ENCODE data around the gene KLC4.
A peak's percentile ranks its signal among the peaks of the same experiment; 100 is the strongest.

KLC4 gene

DNA sequence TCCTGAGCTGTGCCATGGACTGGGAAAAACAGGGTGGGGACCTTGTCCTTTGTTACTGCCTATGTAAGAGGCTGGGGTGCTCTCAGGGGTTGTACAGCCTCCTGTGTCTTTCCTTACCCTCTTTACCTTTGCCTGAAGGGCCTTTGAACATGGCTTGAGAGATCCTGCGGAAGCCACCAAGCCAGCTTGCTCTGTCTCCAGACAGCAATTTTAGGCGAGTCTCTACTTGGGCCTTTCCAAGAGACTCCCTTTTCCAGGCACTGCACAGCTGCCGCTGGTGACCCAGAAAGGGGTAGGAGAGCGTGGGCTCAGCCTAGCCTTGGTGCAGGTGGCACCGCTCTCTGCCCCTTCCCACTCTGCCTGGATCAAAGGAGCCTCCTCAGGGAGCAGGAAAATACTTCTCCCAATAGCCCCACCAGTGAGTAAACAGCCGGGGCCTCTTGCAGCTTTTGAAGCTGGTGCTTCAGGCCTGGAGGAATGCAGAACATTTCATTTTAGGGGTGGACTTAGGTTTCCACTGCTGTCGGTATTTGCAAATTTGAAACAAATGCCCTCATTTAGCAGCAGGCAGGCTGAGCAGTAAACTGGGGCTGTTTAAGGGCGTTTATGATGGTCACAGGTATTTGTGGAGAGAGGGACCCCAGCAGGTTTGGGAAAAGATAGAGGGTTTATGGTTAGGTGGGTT is 30.6 kb downstream of the KLC4 start:
- H3K4me1 ChIP-seq (ENCODE audit: control insufficient read depth, low read depth, low read length) = peaks cover 38% of the 10 kb centered on the region
- peak overlapping the region; percentile 56 for H3K27ac ChIP-seq (ENCODE audit: low read length)
- H3K36me3 ChIP-seq (ENCODE audit: control insufficient read depth, low read depth, low read length) = no peaks in the 10 kb centered on the region
- no peaks in the 10 kb centered on the region for H3K9me3 ChIP-seq (ENCODE audit: control insufficient read depth, low read depth, low read length)
- H3K27me3 ChIP-seq (ENCODE audit: control insufficient read depth, insufficient read depth, low read length) = no peaks in the 10 kb centered on the region
- H3K9ac ChIP-seq (ENCODE audit: low read length) = peak overlapping the region; percentile 31
- peak overlapping the region; percentile 46 for H3K4me3 ChIP-seq (ENCODE audit: low read length)

DNA sequence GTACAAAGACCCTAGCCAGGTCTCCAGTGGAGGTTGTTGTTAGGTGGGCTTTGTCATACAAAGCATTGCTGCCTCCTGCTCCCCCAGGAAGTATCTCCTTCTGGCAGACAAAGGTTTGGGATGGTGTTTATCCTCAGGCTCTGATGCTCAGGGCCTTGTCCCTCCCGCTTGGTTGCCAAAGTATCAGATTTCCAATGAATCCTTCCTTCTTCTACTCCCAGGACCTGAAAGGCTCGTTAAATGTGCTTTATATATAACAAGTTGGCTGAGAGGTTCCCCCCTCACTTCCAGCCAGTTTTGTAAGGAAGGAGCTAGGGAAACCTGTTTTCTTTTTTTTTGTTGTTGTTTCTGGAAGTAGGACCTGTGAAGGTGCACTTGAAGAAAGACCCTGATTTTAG is 31.1 kb downstream of the KLC4 start:
- Histone ChIP-seq H3K36me3 (ENCODE audit: control insufficient read depth, low read depth, low read length) (no peaks in the 10 kb centered on the region), H3K27ac (ENCODE audit: low read length) (peak overlapping the region; percentile 56), H3K9ac (ENCODE audit: low read length) (peak overlapping the region; percentile 31), H3K4me1 (ENCODE audit: control insufficient read depth, low read depth, low read length) (peaks cover 39% of the 10 kb centered on the region), H3K4me3 (ENCODE audit: low read length) (peak overlapping the region; percentile 46), H3K27me3 (ENCODE audit: control insufficient read depth, insufficient read depth, low read length) (no peaks in the 10 kb centered on the region), H3K9me3 (ENCODE audit: control insufficient read depth, low read depth, low read length) (no peaks in the 10 kb centered on the region)

DNA sequence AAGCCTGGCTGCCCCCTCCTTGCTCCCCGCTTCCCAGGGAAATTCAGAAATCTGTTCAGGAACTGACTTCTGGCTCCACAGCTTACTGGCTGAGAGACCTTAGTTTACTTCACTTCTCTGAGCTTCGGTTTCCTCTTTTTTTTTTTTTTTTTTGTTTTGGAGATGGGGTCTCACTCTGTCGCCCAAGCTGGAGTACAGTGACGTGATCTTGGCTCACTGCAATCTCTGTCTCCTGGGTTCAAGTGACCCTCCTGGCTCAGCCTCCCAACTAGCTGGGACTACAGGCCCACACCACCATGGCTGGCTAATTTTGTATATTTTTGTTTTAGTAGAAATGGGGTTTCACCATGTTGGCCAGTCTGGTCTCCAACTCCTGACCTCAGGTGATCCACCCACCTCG is 31.6 kb downstream of the KLC4 start:
- H3K27ac ChIP-seq (ENCODE audit: low read length) = peak overlapping the region; percentile 56
- H3K36me3 ChIP-seq (ENCODE audit: control insufficient read depth, low read depth, low read length) = no peaks in the 10 kb centered on the region
- H3K4me3 ChIP-seq (ENCODE audit: low read length) = peak overlapping the region; percentile 46
- H3K27me3 ChIP-seq (ENCODE audit: control insufficient read depth, insufficient read depth, low read length) = no peaks in the 10 kb centered on the region
- H3K9ac ChIP-seq (ENCODE audit: low read length) = no peak overlapping the region
- peaks cover 43% of the 10 kb centered on the region for H3K4me1 ChIP-seq (ENCODE audit: control insufficient read depth, low read depth, low read length)
- no peaks in the 10 kb centered on the region for H3K9me3 ChIP-seq (ENCODE audit: control insufficient read depth, low read depth, low read length)

DNA sequence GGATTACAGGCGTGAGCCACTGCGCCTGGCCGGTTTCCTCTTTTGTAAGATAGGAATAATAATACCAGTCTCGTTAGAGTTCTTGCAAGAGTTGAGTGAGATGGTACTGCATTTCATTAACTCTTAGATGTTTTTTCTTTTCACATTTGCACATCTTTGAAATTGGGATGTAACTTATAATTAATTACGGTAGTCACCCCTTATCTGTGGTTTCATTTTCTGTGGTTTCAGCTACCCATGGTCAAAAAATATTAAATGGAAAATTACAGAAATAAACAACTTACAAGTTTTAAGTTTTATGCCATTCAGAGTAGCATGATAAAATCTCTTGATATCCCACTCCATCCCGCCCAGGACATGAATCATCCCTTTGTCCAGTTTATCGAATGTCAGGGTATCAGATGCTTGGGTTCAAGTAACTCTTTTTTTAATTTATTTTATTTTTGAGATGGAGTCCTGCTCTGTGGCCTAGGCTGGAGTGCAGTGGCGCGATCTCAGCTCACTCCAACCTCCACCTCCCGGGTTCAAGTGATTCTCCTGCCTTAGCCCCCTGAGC is 32.1 kb downstream of the KLC4 start:
- H3K36me3 ChIP-seq (ENCODE audit: control insufficient read depth, low read depth, low read length) = no peaks in the 10 kb centered on the region
- H3K27ac ChIP-seq (ENCODE audit: low read length) = no peak overlapping the region
- peaks cover 48% of the 10 kb centered on the region for H3K4me1 ChIP-seq (ENCODE audit: control insufficient read depth, low read depth, low read length)
- no peaks in the 10 kb centered on the region for H3K27me3 ChIP-seq (ENCODE audit: control insufficient read depth, insufficient read depth, low read length)
- H3K4me3 ChIP-seq (ENCODE audit: low read length) = no peak overlapping the region
- H3K9me3 ChIP-seq (ENCODE audit: control insufficient read depth, low read depth, low read length) = no peaks in the 10 kb centered on the region
- no peak overlapping the region for H3K9ac ChIP-seq (ENCODE audit: low read length)

DNA sequence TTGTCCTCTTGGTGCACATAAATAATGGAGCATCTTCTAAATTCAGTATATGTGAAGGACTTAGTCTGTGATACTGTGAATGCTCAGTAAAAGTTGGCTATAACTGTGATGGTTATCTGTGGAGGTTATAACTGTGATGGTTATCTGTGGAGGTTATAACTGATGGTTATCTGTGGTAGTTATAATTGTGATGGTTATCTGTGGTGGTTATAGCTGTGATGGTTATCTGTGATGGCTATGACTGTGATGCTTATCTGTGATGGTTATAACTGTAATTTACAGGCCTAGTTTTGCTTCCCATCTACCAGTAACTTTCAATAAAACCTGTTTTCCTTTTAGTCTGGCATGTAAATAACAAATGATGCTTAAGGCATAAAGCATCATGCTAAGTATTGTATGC is 33.2 kb downstream of the KLC4 start:
- no peak overlapping the region for H3K9ac ChIP-seq (ENCODE audit: low read length)
- no peak overlapping the region for H3K4me3 ChIP-seq (ENCODE audit: low read length)
- no peaks in the 10 kb centered on the region for H3K36me3 ChIP-seq (ENCODE audit: control insufficient read depth, low read depth, low read length)
- no peak overlapping the region for H3K27ac ChIP-seq (ENCODE audit: low read length)
- peaks cover 56% of the 10 kb centered on the region for H3K4me1 ChIP-seq (ENCODE audit: control insufficient read depth, low read depth, low read length)
- no peaks in the 10 kb centered on the region for H3K9me3 ChIP-seq (ENCODE audit: control insufficient read depth, low read depth, low read length)
- no peaks in the 10 kb centered on the region for H3K27me3 ChIP-seq (ENCODE audit: control insufficient read depth, insufficient read depth, low read length)

DNA sequence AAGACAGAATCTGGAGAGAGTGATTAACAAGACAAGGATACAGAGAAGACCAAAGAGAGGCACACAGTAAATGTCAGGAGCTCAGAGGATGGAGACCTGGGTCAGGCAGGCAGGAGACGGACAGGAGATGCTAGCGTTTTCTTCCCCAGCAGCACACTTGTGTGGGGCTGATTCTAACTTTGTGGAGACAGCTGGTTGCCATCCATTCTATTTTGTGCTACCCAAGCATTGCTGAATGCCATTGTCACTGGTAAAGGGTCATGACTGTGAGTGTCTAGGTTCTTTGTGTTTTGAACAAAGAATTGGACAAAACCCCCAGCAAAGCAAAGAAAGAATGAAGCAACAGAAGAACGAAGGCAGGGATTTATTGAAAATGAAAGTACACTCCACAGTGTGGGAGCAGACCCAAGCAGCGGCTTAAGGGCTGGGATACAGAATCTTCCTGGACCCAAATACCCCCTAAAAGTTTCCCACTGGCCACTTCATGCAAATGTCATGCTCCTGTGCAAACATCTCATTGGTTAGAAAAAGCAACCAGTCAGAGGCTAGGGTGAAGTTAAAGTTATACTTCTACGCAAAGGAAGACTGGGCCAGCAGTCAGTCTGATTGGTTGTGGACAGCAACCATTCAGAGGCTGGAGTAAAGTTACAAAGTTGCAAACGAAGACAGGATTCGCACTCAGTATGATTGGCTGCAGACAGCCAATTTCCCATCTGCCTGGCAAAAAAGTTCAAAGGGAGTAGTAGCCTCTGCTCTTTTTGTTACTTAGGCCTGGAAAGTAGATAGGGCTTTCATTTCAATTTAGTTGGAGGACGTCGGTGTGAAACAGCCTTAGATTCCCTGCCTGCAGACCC is 34.2 kb downstream of the KLC4 start:
- H3K9me3 ChIP-seq (ENCODE audit: control insufficient read depth, low read depth, low read length) = no peaks in the 10 kb centered on the region
- no peak overlapping the region for H3K4me3 ChIP-seq (ENCODE audit: low read length)

DNA sequence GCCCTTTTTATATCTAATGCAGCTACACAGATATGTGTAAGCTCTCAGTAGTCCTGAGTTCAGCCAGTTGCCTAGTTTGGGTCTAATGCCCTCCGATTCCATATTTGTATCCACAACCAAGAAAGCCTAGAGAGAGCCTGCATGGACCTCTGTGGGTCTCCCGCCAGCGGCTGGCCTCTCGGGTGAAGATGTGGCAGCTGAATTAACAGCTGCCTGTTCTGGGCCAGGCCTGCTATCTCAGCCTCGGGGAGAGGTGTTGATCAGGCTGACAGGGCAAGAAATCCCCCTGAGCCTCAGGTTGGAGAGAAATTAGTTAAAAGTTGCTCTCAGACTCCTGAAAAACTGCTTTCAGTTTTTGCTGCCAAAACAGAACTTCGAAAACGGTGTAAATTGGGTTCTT is 36.5 kb downstream of the KLC4 start:
- Histone ChIP-seq H3K36me3 (ENCODE audit: control insufficient read depth, low read depth, low read length) (no peaks in the 10 kb centered on the region), H3K4me3 (ENCODE audit: low read length) (no peak overlapping the region), H3K27ac (ENCODE audit: low read length) (no peak overlapping the region), H3K4me1 (ENCODE audit: control insufficient read depth, low read depth, low read length) (peaks cover 32% of the 10 kb centered on the region), H3K27me3 (ENCODE audit: control insufficient read depth, insufficient read depth, low read length) (no peaks in the 10 kb centered on the region), H3K9me3 (ENCODE audit: control insufficient read depth, low read depth, low read length) (no peaks in the 10 kb centered on the region), H3K9ac (ENCODE audit: low read length) (no peak overlapping the region)

More for the DNA sequence above, 34.2 kb downstream of the KLC4 start:
- Histone ChIP-seq H3K27me3 (ENCODE audit: control insufficient read depth, insufficient read depth, low read length) (no peaks in the 10 kb centered on the region), H3K4me1 (ENCODE audit: control insufficient read depth, low read depth, low read length) (peaks cover 54% of the 10 kb centered on the region), H3K9ac (ENCODE audit: low read length) (no peak overlapping the region), H3K27ac (ENCODE audit: low read length) (no peak overlapping the region), H3K36me3 (ENCODE audit: control insufficient read depth, low read depth, low read length) (no peaks in the 10 kb centered on the region)

DNA sequence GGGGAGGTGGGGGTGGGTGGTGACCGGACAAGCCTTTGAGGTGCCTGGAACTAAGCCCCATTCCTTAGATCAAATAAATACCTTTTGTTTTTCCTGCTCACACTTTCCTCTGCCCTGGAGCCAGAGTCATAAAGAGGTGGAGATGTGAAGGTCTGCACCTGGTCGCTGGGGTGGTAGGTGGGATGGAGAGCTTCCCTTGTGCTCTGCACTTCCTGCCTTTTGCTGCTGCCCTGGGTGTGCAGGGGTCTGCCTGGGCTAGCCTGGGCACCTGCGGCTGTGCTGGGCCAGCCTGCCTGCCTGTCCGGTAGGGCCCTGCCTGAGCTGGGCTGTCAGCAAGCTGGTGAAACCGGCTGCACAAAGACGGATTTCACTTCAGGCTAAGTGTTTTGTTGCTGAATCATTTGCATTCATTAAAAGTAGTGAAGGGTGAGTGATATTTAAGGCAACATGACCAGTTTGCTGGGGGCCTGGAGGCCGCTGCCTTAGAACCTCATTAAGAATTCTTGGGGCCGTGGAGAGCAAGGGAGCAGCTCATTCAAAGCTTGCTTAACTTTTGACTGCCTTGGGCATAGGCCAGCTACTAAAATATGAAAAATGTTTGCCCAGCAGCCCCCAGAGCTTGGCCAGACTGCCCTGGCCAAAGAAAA is 37.1 kb downstream of the KLC4 start:
- Histone ChIP-seq H3K27ac (ENCODE audit: low read length) (no peak overlapping the region), H3K36me3 (ENCODE audit: control insufficient read depth, low read depth, low read length) (no peaks in the 10 kb centered on the region), H3K4me1 (ENCODE audit: control insufficient read depth, low read depth, low read length) (peaks cover 27% of the 10 kb centered on the region), H3K9me3 (ENCODE audit: control insufficient read depth, low read depth, low read length) (no peaks in the 10 kb centered on the region), H3K9ac (ENCODE audit: low read length) (no peak overlapping the region), H3K27me3 (ENCODE audit: control insufficient read depth, insufficient read depth, low read length) (no peaks in the 10 kb centered on the region), H3K4me3 (ENCODE audit: low read length) (no peak overlapping the region)

DNA sequence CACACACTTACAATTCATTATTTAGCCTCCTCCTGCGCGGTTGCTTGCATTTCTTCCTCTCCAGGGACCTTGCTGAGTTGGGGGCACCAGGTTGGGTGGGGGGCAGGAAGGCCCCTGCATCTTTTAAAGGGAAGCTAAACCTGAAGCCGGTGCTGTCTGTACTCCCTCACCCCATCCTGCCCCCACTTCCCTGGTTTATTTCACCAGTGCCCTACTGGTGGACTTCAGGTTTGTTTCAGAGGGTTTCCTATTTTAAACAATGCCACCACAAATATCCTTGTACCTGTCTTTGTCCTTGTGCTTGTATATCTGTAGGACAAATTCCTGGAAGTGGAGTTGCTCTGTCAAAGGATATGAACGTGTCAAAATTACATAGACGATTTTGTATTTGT is 37.7 kb downstream of the KLC4 start:
- no peak overlapping the region for H3K9ac ChIP-seq (ENCODE audit: low read length)
- H3K9me3 ChIP-seq (ENCODE audit: control insufficient read depth, low read depth, low read length) = no peaks in the 10 kb centered on the region
- H3K4me1 ChIP-seq (ENCODE audit: control insufficient read depth, low read depth, low read length) = peaks cover 27% of the 10 kb centered on the region
- no peak overlapping the region for H3K27ac ChIP-seq (ENCODE audit: low read length)
- no peaks in the 10 kb centered on the region for H3K36me3 ChIP-seq (ENCODE audit: control insufficient read depth, low read depth, low read length)
- no peaks in the 10 kb centered on the region for H3K27me3 ChIP-seq (ENCODE audit: control insufficient read depth, insufficient read depth, low read length)
- H3K4me3 ChIP-seq (ENCODE audit: low read length) = no peak overlapping the region

DNA sequence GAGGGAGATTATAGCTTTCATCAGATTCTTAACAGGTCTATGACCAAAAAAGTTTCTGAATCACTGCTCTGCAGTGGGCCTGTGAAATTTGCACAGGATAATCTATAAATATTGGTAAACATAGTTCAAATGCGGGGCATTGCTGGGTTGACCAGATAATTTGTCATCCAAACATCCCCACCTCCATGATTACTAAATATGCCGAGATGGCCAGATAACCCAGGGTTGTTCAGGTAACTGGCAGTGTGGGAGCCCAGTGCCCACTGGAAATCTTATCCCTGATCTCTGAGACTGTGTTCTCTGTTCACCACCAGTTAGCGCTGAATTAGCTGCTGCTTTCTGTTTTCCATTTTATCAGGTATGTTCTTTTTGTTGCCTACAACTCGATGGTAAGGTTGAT is 38.1 kb downstream of the KLC4 start:
- Histone ChIP-seq H3K9ac (ENCODE audit: low read length) (no peak overlapping the region), H3K27me3 (ENCODE audit: control insufficient read depth, insufficient read depth, low read length) (no peaks in the 10 kb centered on the region), H3K4me3 (ENCODE audit: low read length) (no peak overlapping the region), H3K36me3 (ENCODE audit: control insufficient read depth, low read depth, low read length) (no peaks in the 10 kb centered on the region), H3K4me1 (ENCODE audit: control insufficient read depth, low read depth, low read length) (peaks cover 27% of the 10 kb centered on the region), H3K9me3 (ENCODE audit: control insufficient read depth, low read depth, low read length) (no peaks in the 10 kb centered on the region), H3K27ac (ENCODE audit: low read length) (no peak overlapping the region)

DNA sequence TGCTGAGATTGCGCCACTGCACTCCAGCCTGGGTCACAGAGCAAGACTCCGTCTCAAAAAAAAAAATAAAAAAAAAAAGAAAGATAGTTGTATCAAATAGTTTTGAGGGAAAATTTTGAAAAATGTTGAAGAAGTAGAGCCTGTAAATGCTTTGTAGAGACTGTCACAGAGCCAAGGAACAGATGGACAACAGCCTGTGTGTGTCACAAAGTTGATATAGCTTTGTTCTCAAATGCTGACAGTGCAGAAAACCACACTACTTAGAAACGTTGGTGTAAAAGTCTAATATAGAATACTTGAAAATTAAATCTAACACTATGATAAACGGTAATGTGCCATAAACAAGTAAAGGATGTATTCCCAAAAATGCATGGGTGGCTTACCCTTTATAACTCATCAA is 42.1 kb downstream of the KLC4 start:
- H3K27me3 ChIP-seq (ENCODE audit: control insufficient read depth, insufficient read depth, low read length) = no peaks in the 10 kb centered on the region
- H3K4me1 ChIP-seq (ENCODE audit: control insufficient read depth, low read depth, low read length) = peaks cover 25% of the 10 kb centered on the region
- no peak overlapping the region for H3K9ac ChIP-seq (ENCODE audit: low read length)
- H3K36me3 ChIP-seq (ENCODE audit: control insufficient read depth, low read depth, low read length) = no peaks in the 10 kb centered on the region
- H3K4me3 ChIP-seq (ENCODE audit: low read length) = no peak overlapping the region
- no peaks in the 10 kb centered on the region for H3K9me3 ChIP-seq (ENCODE audit: control insufficient read depth, low read depth, low read length)
- H3K27ac ChIP-seq (ENCODE audit: low read length) = no peak overlapping the region
